ELF-1 (cell line): ENCODE data around the gene GHRHR.

ENCODE experiments used
- DNase-seq: peaks from one replicate; pipeline ENCODE4 v3.0.0-alpha.2; 2016; ENCODE audit warnings: low read depth, low spot score

Gene GHRHR

DNA sequence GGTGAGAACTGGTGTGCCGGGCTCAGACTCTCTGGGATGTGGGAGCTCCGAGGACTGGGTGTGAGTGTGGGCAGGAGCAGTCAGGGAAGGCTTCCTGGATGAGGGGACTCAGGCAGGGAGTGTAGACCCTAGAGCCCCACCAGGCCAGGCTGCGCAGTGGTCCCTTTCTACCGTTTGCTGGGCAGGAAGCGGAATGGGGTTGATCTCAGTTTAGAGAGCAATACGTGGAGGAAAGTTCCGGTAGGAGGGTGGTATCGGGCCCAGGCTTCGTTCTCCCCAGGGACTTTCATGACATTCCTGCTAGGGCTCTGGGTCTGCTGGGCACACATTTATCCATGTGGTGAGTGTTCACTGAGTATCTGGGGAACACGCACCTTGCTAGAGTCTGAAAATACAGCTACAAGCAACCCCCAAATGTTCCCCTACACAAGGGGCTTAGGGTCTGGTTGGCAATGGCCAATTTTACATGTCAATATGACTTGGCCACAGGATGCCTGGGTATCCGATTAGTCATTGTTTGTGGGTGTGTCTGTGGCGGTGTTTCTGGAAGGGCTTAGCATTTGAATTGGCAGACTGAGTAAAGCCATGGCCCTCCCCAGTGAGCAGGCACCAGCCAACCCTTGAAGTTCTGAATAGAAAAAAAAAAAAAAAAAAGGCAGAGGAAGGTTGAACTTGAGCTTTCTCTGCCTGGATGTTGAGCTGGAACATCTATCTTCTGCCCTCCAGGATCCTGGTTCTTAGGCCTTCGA lies 20.8 kb downstream of the GHRHR start:
- peak; percentile 74 for DNase-seq

DNA sequence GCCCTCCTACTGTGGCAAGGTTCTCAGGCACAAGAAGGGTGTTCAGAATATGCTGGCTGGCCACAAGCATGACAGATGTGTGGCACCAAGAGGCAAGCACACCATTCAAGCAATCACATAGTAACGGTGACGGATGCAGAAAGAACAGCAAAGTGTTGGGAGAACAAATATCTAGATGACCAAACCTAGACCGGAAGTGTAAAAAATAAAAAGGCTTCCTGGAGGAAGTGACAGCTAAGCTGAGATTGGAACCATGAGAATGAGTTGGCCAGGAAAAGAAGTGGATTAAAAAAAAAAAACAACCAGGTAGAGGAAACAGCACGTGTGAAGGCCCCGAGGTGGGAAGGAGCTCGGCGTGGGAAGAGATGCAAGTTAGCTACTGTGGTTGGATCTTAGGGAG lies 22.0 kb downstream of the GHRHR start:
- DNase-seq = no peak

DNA sequence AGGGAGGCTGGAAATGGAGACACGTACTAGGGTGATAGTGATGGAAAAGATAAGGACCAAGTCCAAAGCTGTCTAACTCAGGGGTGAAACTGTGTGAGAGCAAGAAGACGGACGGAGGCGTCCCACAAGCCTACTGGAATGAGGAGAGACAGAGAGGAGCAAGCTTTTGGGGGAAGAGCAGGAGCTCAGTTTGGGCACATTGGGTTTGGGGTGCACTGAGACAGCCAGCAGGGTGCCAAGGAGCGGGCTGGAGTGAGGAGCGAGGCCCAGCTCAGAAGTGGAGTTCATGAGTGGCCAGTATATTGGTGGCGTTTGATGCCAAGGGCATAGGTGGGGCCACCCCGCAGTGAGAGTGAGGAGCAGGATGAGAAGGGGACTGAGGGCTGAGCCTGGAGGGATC lies 22.6 kb downstream of the GHRHR start:
- DNase-seq = no peak

DNA sequence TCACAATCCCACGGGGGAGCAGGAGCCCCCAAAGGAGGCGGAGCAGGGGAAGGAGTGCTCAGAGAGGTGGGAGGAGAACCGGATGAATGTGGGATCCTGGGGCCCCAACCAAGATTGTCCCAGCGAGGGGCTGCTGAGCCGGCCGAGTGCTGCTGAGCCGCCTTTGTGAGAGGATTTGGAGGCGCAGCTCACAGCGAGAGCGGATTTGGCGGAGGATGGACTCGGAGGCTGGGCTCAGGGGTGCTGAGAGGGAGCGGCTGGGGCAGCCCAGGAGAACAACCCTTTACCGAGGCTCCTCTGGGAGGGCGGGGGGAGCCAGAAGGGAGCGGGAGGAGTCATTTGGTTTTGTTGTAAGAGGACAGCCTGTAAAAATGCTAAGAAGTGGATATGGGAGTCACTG lies 23.0 kb downstream of the GHRHR start:
- DNase-seq = no peak

DNA sequence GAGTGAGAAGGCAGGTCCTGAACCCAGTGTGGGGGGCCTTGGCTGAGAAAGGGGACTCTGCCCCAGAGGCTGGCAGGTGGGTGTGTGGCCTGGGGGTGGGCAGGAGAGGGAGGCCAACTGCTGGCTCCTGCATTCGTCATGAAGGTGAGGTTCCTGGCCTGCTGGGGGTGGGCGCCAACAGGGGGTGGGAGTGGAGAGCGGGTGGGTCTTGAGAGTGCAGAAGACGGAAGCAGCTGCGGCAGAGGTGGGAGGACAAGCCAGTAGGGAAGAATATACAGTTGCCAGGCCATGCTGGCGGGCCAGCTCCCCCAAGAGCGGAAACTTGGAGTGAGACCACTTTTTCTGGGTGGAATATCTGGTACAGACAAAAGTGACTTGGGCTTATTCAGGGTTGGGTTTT lies 23.4 kb downstream of the GHRHR start:
- DNase-seq = no peak

DNA sequence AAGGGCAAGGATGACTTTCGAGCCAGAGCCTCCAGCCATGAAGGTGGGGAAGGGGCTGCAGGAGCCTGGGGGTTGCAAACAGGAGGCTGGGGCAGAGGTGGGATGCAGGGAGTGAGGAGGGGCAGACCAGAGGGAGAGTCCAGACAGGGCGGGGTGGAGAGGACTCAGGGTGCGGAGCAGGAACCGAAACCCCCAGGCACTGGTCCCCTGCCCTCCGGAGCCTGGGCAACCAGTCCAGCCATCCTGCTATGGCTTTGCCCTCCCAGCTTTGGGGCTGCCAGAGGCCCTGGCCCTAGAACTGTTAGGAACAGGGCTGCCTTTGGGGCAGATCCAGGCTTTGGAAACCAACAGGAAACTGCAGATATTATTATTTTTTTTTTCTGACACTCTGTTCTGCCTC lies 24.2 kb downstream of the GHRHR start:
- no peak for DNase-seq

DNA sequence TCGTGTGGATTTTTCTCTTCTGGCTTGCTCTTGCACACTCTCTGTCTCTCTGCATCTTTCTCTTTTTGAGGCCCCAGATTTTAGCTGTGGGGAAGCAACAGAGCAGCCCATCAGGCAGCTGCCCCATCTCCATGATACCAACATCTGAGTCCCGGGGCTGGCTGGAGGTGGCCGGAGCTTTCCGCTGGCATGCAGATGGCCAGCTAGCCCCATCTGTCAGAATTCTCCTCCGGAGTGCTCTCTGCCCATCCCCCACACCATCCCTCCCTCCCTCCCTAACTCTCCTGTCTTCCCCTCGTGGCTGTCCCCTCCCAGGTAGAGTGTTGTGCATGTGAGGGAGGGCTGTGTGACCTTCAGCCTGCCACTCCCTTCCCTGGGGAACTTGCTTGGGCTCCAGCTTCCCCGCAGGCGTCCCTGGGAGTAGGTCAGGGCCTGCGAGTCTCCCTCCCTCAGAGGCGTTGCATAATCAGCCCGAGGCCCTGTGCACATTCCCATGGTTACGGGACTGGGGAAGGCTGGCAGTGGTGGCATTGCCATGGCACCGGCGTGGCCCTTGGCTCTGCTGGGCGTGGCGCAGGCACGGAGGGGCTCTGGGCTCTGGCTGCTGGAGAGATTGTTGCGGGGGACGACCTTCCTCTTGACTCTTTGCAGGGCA lies 24.7 kb downstream of the GHRHR start:
- DNase-seq = peak; percentile 88

DNA sequence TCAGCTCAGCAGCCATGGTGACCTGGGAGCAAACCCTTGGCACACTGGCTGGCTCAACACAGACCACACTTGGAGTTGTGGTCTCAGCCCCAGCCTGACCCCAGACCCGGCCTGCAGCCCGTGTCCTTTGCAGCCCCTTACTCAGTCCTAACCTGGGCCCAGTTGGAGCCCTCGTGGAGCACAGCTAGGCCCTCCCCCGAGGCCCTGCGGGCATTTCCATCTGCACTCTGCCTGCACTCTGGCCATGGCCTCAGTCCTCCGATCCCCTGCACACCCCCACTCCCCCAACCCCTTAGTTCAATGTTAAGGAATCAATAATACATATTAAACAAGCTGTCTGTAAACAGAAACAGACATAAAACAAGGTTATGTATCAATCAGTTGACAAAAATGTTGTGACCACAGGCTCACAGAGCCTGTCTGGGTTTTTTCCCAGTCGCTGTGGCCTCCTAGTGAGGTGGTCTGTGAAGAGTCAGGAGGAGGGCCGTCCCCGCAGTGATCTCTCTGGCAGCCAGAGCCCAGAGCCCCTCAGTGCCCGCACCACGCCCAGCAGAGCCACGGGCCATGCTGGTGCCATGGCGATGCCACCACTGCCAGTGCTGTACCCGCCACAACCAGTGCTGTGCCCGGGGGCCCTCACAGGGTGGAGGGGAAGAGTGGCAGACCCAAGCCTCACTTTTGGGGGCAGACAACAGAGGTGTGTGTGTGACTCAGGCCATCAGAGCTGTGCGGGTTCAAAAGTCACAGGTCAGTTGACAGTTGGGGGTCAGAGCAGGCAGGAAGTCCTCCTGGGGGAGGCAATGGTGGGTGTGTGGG lies 25.5 kb downstream of the GHRHR start:
- no peak for DNase-seq

DNA sequence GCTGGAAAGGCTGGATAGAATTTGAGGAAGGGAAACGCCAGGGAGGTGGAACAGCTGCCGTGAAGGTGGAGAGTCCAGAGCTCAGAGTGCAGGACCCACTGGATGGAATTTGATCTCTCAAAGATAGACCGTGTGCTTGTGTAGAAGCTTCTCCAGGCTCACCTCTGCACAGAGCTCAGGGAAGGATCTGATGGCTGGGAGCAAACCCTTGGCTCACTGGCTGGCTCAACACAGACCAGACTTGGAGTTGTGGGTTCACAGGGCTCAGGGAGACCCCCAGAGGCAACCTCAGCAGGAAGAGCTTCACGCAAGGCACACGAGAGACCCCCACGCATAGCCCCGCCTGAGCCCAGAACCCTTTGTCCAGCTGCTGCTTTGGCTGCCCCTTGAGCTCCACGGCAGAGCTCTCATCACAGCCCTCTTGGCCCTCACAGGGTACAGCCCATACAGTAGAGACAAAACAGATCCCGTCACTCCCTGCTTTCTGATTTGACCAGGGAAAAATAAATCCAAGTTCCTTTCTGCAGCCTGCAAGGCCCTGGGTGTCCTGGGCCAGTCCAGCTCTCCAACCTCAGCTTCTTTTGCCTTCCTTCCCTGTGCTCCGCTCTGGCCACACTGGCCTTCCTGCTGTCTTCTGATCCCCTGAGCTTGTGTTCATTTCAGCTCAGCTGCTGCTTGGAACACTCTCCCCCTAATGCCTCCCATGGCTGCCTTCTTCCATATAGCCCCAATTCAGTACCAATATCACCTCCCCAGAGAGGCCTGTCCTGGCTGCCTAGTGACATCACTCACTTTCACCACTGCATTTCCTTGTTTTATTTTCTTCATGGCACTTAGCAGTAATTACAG lies 26.3 kb downstream of the GHRHR start:
- DNase-seq = no peak

DNA sequence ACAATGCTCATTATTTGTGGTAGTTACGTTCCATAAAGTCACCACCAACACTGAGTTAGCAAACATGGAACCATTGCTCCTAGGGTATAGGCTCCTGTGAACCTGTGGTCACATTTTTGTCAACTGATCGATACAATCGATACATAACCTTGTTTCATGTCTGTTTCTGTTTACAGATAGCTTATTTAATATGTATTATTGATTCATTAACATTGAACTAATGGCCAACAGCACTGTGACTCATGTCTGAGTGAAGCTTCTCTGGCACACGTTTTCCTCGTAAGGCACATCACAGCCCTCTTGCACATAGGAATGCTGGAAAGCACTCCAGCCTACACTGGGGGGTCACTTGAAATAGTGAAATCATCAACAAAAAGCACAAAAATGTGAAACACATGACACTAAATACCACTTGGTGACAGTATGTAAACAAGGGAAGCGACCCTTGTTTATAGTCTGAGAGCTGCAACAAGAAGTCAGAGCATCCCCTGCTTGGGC lies 27.0 kb downstream of the GHRHR start:
- DNase-seq = no peak

DNA sequence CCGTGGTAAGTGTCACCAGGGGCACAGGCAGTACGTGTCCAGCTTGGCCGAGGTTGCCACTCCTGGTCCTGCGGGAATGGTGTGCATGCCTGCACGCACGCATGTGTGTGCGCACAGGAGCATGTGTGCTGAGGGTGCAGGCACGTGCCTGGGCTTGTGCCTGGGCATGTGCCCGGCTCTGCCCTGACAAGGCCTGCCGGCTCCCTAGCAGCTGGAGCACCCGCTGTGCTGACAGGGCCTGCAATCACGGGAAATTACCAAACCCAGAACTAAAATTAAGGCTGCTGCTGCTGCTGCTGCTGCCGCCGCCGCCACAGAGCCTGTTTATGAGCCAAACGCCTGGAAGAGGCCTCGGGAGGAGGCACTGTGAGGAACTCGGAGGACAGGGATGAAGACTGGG lies 28.7 kb downstream of the GHRHR start:
- no peak for DNase-seq

DNA sequence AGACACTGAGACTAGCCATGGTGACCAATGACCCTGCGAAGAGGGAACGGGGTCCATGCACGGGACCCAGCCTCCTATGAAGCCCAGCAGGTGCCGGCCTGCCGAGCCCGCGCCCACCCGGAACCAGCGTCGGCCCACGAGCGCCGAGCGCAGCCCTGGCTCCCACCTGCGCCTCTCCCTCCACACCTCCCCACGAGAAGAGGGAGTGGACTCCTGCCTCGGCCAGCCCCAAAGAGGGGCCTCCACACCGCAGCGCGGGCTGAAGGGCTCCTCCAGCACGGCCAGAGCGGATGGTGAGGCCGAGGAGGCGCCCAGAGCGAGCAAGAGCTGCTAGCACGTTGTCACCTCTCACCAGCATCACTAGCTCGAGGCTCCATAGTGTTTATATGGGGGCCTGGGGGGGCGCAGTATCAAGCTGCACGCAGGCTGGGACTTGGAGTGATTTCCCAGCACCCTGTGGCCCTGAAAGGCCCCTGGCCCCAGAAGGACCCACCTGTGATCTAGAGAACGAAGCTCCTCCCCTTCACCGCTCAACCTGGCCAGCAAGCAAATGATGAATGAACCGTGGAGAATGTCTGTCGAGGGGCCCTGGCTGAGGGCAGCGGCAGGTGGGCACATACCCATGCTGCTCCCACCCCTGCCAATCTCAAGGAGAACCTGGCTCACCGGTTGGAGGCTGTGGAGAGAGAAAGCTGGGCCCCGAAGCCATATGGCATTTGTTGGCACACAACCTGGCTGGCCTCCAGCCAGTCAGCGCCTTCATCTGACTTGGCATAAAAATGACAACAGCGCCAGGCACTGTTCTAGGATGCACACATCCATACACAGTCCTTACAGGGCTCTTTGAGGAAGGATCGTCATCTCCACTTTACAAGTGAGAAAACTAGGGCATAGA lies 30.7 kb downstream of the GHRHR start:
- no peak for DNase-seq

DNA sequence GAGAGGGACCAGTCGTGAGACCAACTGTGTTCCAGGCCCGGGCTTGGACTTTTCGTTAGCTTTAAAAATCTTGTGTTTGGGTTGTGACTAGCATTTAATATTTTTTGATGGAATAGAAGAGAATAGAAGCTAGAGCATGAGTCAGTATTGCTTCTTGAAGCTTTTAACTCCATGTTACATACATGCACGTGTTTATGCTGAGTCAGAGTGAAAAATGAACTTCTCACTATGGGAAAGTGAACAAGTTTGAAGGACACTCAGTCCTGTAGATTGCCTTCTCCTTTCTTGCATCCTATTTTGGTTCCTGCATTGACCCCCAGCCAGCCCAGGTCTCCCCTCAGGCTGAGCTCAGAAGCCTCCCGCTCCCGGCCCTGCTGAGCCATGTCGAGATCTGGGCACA lies 31.8 kb downstream of the GHRHR start:
- DNase-seq = no peak

DNA sequence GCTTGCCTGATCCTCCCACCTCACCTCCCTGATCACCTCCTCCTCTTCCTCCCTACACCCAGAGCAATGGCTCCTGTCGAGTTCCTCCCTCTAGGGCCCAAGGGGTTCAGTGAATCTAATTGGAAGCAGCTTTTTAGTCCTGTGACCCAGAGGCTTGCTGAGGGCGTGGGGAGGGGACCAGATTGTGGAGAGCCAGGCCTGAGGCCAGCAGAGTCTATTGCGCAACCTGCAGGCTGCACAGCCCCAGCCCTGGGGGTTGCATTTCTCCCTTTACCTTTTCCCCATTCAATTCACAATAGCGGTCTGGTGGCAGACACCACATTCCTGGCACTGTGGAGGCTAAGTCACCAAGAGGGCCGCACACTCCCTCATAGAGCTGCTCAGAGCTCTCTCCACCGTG lies 32.5 kb downstream of the GHRHR start:
- peak; percentile 87 for DNase-seq

DNA sequence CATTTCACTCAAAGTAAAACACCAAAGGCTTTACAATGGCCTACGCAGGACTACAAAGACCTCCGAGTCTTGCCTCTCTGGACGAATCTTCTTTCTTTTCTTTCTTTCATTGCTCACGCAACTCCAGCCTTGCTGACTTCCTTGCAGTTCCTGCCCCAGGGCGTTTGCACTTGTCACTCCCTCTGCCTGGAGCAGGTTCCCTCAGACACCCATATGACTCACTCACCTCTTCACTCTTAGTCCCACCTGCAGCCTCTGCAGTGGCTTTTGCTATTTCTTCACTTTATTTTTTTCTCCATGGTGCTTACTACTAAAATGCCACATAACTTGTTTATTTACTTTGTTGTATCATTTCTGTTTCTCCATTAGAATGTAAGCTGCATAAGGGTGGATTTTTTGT lies 33.1 kb downstream of the GHRHR start:
- peak; percentile 37 for DNase-seq

DNA sequence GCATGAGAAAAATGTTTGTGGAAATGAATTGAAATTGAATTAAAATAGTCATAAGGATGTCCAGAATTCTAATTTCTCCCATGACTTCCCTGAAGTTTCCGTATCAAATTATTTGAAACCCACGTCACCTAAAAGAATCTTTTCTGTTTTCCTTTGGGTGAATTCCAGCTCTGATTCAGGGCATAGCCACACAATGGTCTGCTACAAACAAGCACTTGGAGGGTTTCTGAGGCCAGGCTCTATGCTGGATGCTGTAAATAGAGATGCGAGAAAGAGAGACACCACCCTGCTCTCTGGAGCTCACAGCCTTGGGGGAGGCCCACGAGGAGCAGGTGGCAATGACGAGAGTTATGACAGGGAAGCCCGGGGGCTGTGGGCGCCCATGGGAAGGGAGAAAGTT lies 33.6 kb downstream of the GHRHR start:
- no peak for DNase-seq

DNA sequence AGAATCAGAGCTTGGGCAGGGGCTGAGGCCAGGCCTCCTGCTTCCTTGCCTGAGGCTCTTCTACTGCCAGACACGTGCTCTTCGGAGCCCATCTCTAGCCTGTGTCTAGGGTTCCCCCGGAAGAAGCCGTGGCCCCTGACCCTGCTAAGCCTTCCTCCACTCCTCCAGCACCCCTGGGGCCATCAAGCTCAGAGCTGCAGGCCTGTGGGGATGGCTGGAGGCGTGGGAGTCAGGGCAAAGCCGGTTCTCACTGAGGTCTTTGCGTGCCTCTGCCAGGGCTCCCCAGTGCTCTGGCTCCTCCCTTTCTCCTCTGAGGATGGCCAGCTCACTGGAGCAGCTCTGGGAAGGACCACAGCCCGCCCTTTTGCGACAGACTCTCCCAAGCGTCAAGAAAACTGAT lies 34.4 kb downstream of the GHRHR start:
- DNase-seq = no peak

DNA sequence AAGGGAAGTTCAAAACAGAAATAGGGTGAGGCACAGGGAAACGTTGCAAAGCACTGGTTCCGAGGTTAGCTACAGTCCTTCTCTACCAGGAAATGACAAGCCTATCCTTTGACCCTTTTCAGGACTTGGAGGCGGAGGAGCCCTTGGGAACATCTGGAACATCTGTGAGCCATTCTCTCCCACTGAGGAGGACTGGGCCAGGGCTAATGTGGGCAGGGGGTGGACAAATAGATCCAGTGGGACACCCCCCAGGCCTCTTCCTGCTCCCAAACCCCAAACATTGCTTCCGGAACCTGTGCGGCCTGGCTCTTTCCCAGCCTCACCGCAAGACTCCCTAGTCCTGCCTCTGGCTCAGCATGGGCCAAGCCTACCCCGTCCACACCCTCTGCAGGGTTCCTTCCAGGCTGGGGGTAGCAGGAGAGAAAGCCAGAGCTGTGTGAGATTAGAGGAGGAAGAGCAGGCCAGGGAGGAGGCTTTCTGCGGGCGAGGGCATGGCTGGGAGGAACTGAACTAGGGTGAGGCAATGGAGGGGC lies 36.5 kb downstream of the GHRHR start:
- no peak for DNase-seq

DNA sequence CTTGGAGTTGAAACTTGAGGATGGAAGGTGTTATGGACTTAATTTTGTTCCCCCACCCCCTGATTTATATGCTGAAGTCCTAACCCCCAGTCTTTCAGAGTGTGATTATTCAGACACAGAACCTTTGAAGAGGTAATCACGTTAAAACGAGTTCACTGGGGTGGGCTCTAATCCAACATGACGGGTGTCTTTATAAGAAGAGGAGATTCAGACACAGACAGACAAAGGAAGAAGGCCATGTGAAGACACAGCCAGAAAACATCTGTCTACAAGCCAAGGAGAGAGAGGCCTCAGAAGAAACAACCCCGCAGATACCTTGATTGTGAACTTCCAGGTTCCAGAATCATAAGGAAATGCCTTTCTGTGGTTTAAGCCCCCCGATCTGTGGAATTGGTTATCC lies 37.0 kb downstream of the GHRHR start:
- DNase-seq = no peak

DNA sequence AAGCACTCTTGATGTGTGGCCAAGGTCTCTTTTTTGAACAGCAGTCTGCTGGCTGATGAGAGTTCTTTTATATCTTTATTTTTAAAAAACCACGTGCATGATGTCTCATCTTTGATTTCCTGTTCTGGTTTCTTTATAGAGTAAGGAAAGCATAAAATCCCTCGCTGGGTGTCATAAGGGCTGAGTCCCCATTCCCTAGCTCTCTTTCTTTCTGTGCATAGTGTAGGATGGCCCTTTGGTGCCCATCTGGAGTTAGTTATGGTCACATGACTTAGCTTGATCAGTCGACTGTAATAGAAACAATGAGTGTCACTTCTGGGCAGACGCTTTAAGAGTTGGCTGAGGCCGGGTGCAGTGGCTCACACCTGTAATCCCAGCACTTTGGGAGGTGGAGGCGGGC lies 38.5 kb downstream of the GHRHR start:
- DNase-seq = no peak
